IPS-18c (cell line): ENCODE results near the gene BOC.

Experiments used
- H3K4me3 ChIP-seq: 2 replicates; pipeline ENCODE4 v1.7.0; 2013; ENCODE audit warnings: low read depth, mild to moderate bottlenecking, low read length, moderate library complexity; ENCODE audit not compliant: insufficient read depth
- H3K9me3 ChIP-seq: one replicate; pipeline ENCODE4 v1.6.1; 2013; ENCODE audit warnings: mild to moderate bottlenecking, low read length, moderate library complexity; ENCODE audit not compliant: control insufficient read depth, insufficient read depth

Gene BOC

GRCh38 chr3:113329757-113330156 is 118.4 kb downstream of the BOC start:
- no peaks in the 10 kb centered on the region for H3K9me3 ChIP-seq
- H3K4me3 ChIP-seq, result no peak overlapping the region

- Histone ChIP-seq H3K4me3 (no peak overlapping the region), H3K9me3 (no peaks in the 10 kb centered on the region)
Measured at GRCh38 chr3:113330742-113331141, 119.4 kb downstream of the BOC start.

- Histone ChIP-seq H3K4me3 (no peak overlapping the region), H3K9me3 (no peaks in the 10 kb centered on the region)
Measured at GRCh38 chr3:113331187-113331586, 119.8 kb downstream of the BOC start.
